OCI-LY7 (cell line): Measurements from ENCODE around the gene CHMP4A.

Source experiments
- CTCF ChIP-seq: fragments of 200-600 bp; sonication (generic); conservative IDR thresholded peaks from 2 replicates; pipeline ENCODE4 v1.5.1; 2014; ENCODE audit warnings: mild to moderate bottlenecking, antibody characterized with exemption, low read length, moderate library complexity, mixed read lengths
- EZH2phosphoT487 ChIP-seq: fragments of 200-600 bp; sonication (generic); IDR thresholded peaks from 2 replicates; pipeline ENCODE4 v1.6.1; 2018; ENCODE audit warnings: low read depth, borderline replicate concordance, mild to moderate bottlenecking, mixed run types, antibody characterized with exemption, low read length, moderate library complexity, mixed read lengths

- TF ChIP-seq CTCF, result no peak
- no peak for TF ChIP-seq EZH2phosphoT487
Observed at GRCh38 chr14:24195186-24196070, 17.9 kb downstream of the CHMP4A start, which contains the start of gene TM9SF1.
